ENCODE data around the gene BCAS1.

The BCAS1 gene

GRCh38 chr20:54020868-54021267 is 49.5 kb downstream of the BCAS1 start:
- TF ChIP-seq, protein P1, sequence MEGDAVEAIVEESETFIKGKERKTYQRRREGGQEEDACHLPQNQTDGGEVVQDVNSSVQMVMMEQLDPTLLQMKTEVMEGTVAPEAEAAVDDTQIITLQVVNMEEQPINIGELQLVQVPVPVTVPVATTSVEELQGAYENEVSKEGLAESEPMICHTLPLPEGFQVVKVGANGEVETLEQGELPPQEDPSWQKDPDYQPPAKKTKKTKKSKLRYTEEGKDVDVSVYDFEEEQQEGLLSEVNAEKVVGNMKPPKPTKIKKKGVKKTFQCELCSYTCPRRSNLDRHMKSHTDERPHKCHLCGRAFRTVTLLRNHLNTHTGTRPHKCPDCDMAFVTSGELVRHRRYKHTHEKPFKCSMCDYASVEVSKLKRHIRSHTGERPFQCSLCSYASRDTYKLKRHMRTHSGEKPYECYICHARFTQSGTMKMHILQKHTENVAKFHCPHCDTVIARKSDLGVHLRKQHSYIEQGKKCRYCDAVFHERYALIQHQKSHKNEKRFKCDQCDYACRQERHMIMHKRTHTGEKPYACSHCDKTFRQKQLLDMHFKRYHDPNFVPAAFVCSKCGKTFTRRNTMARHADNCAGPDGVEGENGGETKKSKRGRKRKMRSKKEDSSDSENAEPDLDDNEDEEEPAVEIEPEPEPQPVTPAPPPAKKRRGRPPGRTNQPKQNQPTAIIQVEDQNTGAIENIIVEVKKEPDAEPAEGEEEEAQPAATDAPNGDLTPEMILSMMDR (IDR thresholded peaks at IDR 0.05; ENCODE audit: insufficient read depth, missing control alignments): no peak
- DNase-seq (ENCODE audit: insufficient read length, low spot score) (no peak), FAIRE-seq (no peak)

- FAIRE-seq (no peak), DNase-seq (ENCODE audit: insufficient read length, low spot score) (no peak)
- TF ChIP-seq, protein P1 (IDR thresholded peaks at IDR 0.05; ENCODE audit: insufficient read depth, missing control alignments): no peak
Measured at GRCh38 chr20:54020348-54020747, 50.0 kb downstream of the BCAS1 start.

GRCh38 chr20:54019585-54019984 is 50.8 kb downstream of the BCAS1 start:
- TF ChIP-seq, protein P1 (IDR thresholded peaks at IDR 0.05; ENCODE audit: insufficient read depth, missing control alignments): no peak
- FAIRE-seq (no peak), DNase-seq (ENCODE audit: insufficient read length, low spot score) (no peak)

GRCh38 chr20:54019127-54019526 is 51.3 kb downstream of the BCAS1 start:
- TF ChIP-seq, protein P1 (IDR thresholded peaks at IDR 0.05; ENCODE audit: insufficient read depth, missing control alignments): no peak
- no peak for FAIRE-seq

DNA sequence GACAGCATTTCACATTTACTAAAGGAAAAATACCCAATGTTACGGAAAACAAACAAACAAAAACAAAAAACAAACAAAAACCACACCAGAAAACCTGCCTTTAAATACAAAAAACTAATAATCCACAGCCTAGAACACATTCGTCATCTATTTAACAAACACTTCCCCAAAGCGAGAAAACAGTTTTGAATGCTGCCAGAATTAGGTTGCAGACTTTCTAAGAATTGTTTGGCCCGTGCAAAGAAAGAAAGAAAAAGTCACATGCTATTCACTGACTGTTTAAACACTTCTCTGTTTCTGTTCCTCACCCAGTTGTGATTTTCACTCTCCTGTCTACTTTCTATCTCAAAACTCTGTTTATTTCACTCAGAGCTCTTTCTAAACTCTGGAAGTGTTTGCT is 52.5 kb downstream of the BCAS1 start:
- no peak for FAIRE-seq
- no peak for DNase-seq (ENCODE audit: insufficient read length, low spot score)
- TF ChIP-seq, protein P1 (IDR thresholded peaks at IDR 0.05; ENCODE audit: insufficient read depth, missing control alignments): no peak

More at GRCh38 chr20:54019127-54019526, 51.3 kb downstream of the BCAS1 start:
- DNase-seq (ENCODE audit: insufficient read length, low spot score): no peak

DNA sequence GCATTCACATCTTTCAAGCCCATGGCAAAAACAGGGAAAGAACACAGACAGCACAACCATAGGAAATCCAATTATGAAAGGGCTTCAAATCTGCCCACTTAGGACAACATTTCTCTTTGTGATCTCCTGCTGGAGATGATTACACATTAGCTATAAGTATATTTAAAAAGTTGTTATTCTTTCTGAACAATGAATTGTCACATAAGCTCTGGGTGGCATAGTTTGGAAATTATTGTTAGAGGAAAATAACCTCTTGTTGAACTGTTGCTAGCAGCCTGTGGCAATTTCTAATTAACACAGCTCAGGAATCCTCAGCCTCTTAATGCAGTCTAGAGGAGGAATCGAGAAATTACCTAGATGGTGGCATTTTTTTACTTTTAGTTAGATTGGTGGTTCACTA is 54.9 kb downstream of the BCAS1 start:
- no peak for DNase-seq (ENCODE audit: insufficient read length, low spot score)
- FAIRE-seq: no peak

GRCh38 chr20:54014293-54014926 is 56.0 kb downstream of the BCAS1 start:
- DNase-seq (ENCODE audit: insufficient read length, low spot score) (no peak), FAIRE-seq (no peak)
- TF ChIP-seq, protein P1 (IDR thresholded peaks at IDR 0.05; ENCODE audit: insufficient read depth, missing control alignments): no peak

More for the DNA sequence above, 54.9 kb downstream of the BCAS1 start:
- TF ChIP-seq, protein P1 (IDR thresholded peaks at IDR 0.05; ENCODE audit: insufficient read depth, missing control alignments): no peak
